GM12864 (cell line): ENCODE results near the gene TAF3.
"Not testable (repeated sequence)": the region's sequence is repeated elsewhere in the genome, so short reads cannot be mapped to it uniquely, and the experiment has no call there.

Experiments used
- DNase-seq: peaks from one replicate; pipeline ENCODE4 v3.0.0-alpha.2; 2011; ENCODE audit warnings: low read depth
- H3K4me3 ChIP-seq: 2 replicates; pipeline ENCODE4 v1.5.1; 2011; ENCODE audit warnings: mild to moderate bottlenecking, low read depth, low read length, control low read depth
- CTCF ChIP-seq: IDR thresholded peaks from 2 replicates; pipeline ENCODE4 v1.5.1; 2011; ENCODE audit warnings: low read depth, mild to moderate bottlenecking, moderate library complexity, low read length, control low read depth, inconsistent platforms; ENCODE audit errors: missing control alignments

TAF3 gene

GRCh38 chr10:8017277-8017676, 199.0 kb downstream of the TAF3 start:
- no peak overlapping the region for H3K4me3 ChIP-seq
- no peak for DNase-seq
- TF ChIP-seq CTCF: no peak

GRCh38 chr10:8023321-8023720, 205.0 kb downstream of the TAF3 start:
- no peak for DNase-seq
- no peak for TF ChIP-seq CTCF
- H3K4me3 ChIP-seq: no peak overlapping the region

GRCh38 chr10:8023851-8024250, 205.5 kb downstream of the TAF3 start:
- H3K4me3 ChIP-seq: no peak overlapping the region
- TF ChIP-seq CTCF: no peak
- no peak for DNase-seq

GRCh38 chr10:8026349-8027259, 208.3 kb downstream of the TAF3 start:
- DNase-seq: no peak
- H3K4me3 ChIP-seq: peak overlapping the region; percentile 46
- no peak for TF ChIP-seq CTCF

- DNase-seq, H3K4me3 ChIP-seq: not testable (repeated sequence)
These were observed 212.9 kb downstream of the TAF3 start for GRCh38 chr10:8031211-8031610.

GRCh38 chr10:8032558-8032957, 214.3 kb downstream of the TAF3 start:
- no peak for TF ChIP-seq CTCF
- no peak for DNase-seq
- no peak overlapping the region for H3K4me3 ChIP-seq

GRCh38 chr10:8033812-8034465, 215.6 kb downstream of the TAF3 start:
- H3K4me3 ChIP-seq: no peak overlapping the region
- TF ChIP-seq CTCF: no peak
- DNase-seq: no peak
